Smooth muscle cell of the pulmonary artery (primary cell): Measurements from ENCODE around the gene IL10RA. TPM values are rescaled to one million over a fixed set of nuclear protein-coding genes. Genes with fewer than 3 reads are reported as not detected.

Source experiments
- total RNA-seq: library from RNA; depleted of rRNA; stranded (reverse); fragments of >200 nt; gene quantifications from 2 replicates; pipeline ENCODE4 v1.2.3, GENCODE V29; 2014

The IL10RA gene
- total RNA-seq: not detected in 2 replicates

GRCh38 chr11:117985953-117986887 is at the start of gene IL10RA:
Gene IL10RA, plus strand, starts transcription at chr11:117986394. Its CDS starts 74 bp downstream, at chr11:117986468.

Other genes with a start within 250 kb of the IL10RA start
- not detected in 2 replicates for gene DSCAML1, start 189.2 kb upstream of the IL10RA start, total RNA-seq
- gene FXYD2, start 161.7 kb upstream of the IL10RA start, total RNA-seq: not detected in 2 replicates
- gene FXYD6, start 109.7 kb upstream of the IL10RA start, total RNA-seq: 0.10 and 0.26 TPM in 2 replicates
- not detected in 2 replicates for gene TMPRSS13, start 57.0 kb upstream of the IL10RA start, total RNA-seq
- gene TMPRSS4, start 90.7 kb downstream of the IL10RA start, total RNA-seq: not detected in 2 replicates
- gene SMIM35, start 100.6 kb downstream of the IL10RA start, total RNA-seq: not detected in 2 replicates
- 0.07 TPM in 1 of 2 replicates, not detected in the other for gene SCN4B, start 166.4 kb downstream of the IL10RA start, total RNA-seq
- 0.03 and 0.13 TPM in 2 replicates for gene SCN2B, start 190.2 kb downstream of the IL10RA start, total RNA-seq
- not detected in 2 replicates for gene JAML, start 238.6 kb downstream of the IL10RA start, total RNA-seq